Right kidney (tissue), 1 donor: ENCODE results near the gene CACTIN.
A peak's percentile ranks its signal among the peaks of the same experiment; 100 is the strongest.
"Not testable (repeated sequence)": the region's sequence is repeated elsewhere in the genome, so short reads cannot be mapped to it uniquely, and the experiment has no call there.

ENCODE experiments used
- DNase-seq: peaks from one replicate; pipeline ENCODE4 v3.0.0-alpha.2; 2016

CACTIN gene

GRCh38 chr19:3589949-3590348 is 36.6 kb downstream of the CACTIN start:
- no peak for DNase-seq

- DNase-seq: no peak
These were observed 37.2 kb downstream of the CACTIN start for GRCh38 chr19:3589439-3589838.

- no peak for DNase-seq
These were observed 39.8 kb downstream of the CACTIN start for GRCh38 chr19:3586707-3587346.

GRCh38 chr19:3586127-3586626 is 40.4 kb downstream of the CACTIN start:
- DNase-seq: no peak

GRCh38 chr19:3585301-3586126 is 41.1 kb downstream of the CACTIN start, which contains the start of gene GIPC3:
Gene GIPC3 (plus strand): TSS chr19:3585478. CDS start chr19:3585598, 120 bp downstream.
- no peak for DNase-seq

- DNase-seq: not testable (repeated sequence)
These were observed 42.4 kb downstream of the CACTIN start for GRCh38 chr19:3584036-3584802.

GRCh38 chr19:3581792-3582191 is 44.8 kb downstream of the CACTIN start:
- DNase-seq: not testable (repeated sequence)

- no peak for DNase-seq
These were observed 46.2 kb downstream of the CACTIN start for GRCh38 chr19:3580156-3580934.

- no peak for DNase-seq
These were observed 48.2 kb downstream of the CACTIN start for GRCh38 chr19:3578390-3578789.

- no peak for DNase-seq
These were observed 48.8 kb downstream of the CACTIN start for GRCh38 chr19:3577723-3578344.

GRCh38 chr19:3576696-3577443 is 49.7 kb downstream of the CACTIN start:
- peak; percentile 50 for DNase-seq

- DNase-seq: no peak
These were observed 50.5 kb downstream of the CACTIN start for GRCh38 chr19:3575949-3576673.

GRCh38 chr19:3575260-3575741 is 51.3 kb downstream of the CACTIN start:
- DNase-seq: no peak

GRCh38 chr19:3573858-3574637 is 52.5 kb downstream of the CACTIN start:
- peak; percentile 55 for DNase-seq

- DNase-seq: peak; percentile 69
These were observed 53.3 kb downstream of the CACTIN start for GRCh38 chr19:3573162-3573857.

GRCh38 chr19:3572855-3573161 is 53.8 kb downstream of the CACTIN start, which contains the start of gene HMG20B:
Gene HMG20B (plus strand): TSS chr19:3572944. CDS start chr19:3573310, 366 bp downstream.
- no peak for DNase-seq

GRCh38 chr19:3572132-3572854 is 54.3 kb downstream of the CACTIN start:
- DNase-seq: peak; percentile 94

- no peak for DNase-seq
These were observed 56.0 kb downstream of the CACTIN start for GRCh38 chr19:3570606-3571011.
